Gastrocnemius medialis (tissue), 4 donors: ENCODE measurements around the gene HOXD12. TPM values are rescaled to one million over a fixed set of nuclear protein-coding genes. Genes with fewer than 3 reads are reported as not detected.
A peak's percentile ranks its signal among the peaks of the same experiment; 100 is the strongest.

Experiments
- ATAC-seq, 2 donors: fragments of 150-250 bp; one replicate each; pipeline ENCODE4 v1.9.1; 2016
- DNase-seq, 2 donors: peaks; one replicate each; pipeline ENCODE4 v3.0.0-alpha.2; 2019
- H3K27ac ChIP-seq, 4 donors: fragments of 200-600 bp; sonication (generic); 1 replicate in 1 of 4; 2 replicates in 3 of 4; pipeline ENCODE4 v1.5.1; 2016 to 2018; ENCODE audit warnings: mild to moderate bottlenecking in 2 of 4, moderate library complexity in 1 of 4
- H3K27me3 ChIP-seq, 3 donors: fragments of 200-600 bp; sonication (generic) in 2 of 3; 1 replicate in 1 of 3; 2 replicates in 2 of 3; pipeline versions ENCODE4 v1.5.1 to v1.6.0; 2016 to 2019; ENCODE audit warnings: mild to moderate bottlenecking in 1 of 3, moderate library complexity in 1 of 3
- H3K36me3 ChIP-seq, 2 donors: fragments of 200-600 bp; sonication (generic) in 1 of 2; one replicate each; pipeline ENCODE4 v1.5.1; 2017 to 2018
- H3K4me1 ChIP-seq, 2 donors: fragments of 200-600 bp; sonication (generic) in 1 of 2; one replicate each; pipeline ENCODE4 v1.5.1; 2016 to 2017; ENCODE audit warnings: mild to moderate bottlenecking in 2 of 2
- H3K4me3 ChIP-seq, 4 donors: fragments of 200-600 bp; sonication (generic) in 3 of 4; 1 replicate in 1 of 4; 2 replicates in 3 of 4; pipeline ENCODE4 v1.5.1; 2016 to 2019; ENCODE audit warnings: mild to moderate bottlenecking in 2 of 4
- H3K9me3 ChIP-seq, 3 donors: fragments of 200-600 bp; sonication (generic) in 2 of 3; 1 replicate in 1 of 3; 2 replicates in 2 of 3; pipeline ENCODE4 v1.5.1; 2016 to 2019
- CTCF ChIP-seq, 5 experiments: fragments of 450-650 bp in 3 of 5; fragments of 200-600 bp in 2 of 5; sonication (generic) in 2 of 5; IDR thresholded peaks in 4 of 5; conservative IDR thresholded peaks in 1 of 5; 1 replicate in 4 of 5; 2 replicates in 1 of 5; pipeline ENCODE4 v1.5.1; 2016 to 2019; ENCODE audit warnings: antibody characterized with exemption in 5 of 5, mild to moderate bottlenecking in 3 of 5, moderate library complexity in 3 of 5
- POLR2A ChIP-seq, 2 donors: fragments of 450-650 bp; IDR thresholded peaks; one replicate each; pipeline ENCODE4 v1.6.1; 2017; ENCODE audit warnings: antibody characterized with exemption in 2 of 2, mild to moderate bottlenecking in 2 of 2, moderate library complexity in 2 of 2
- in situ Hi-C, 4 donors: fragments of 200-750 bp; cut with MboI; loops; one replicate each; pipeline versions ENCODE4 v1.15.0 to v1.8.0; 2017; ENCODE audit warnings: low sequenced_read_pairs in 4 of 4
- intact Hi-C: fragments of 100-400 bp; cut with DNase I; formaldehyde crosslinking; loops from one replicate; pipeline ENCODE4 v1.15.1; 2023; ENCODE audit warnings: low total_unique reads
- total RNA-seq, 4 donors: library from RNA; depleted of rRNA; stranded (reverse); fragments of >200 nt; gene quantifications; one replicate each; pipeline versions ENCODE4 v1.1.0 to v1.2.3, GENCODE V29; 2016

The HOXD12 gene
- total RNA-seq, 4 donors from 2014 or later: not detected

GRCh38 chr2:176129813-176130146 is 30.2 kb downstream of the HOXD12 start:
- Histone ChIP-seq H3K4me3 (peak overlapping the region; percentile 57 to 77 (median 68)), H3K4me1 (peaks cover 3 to 6% of the 10 kb centered on the region in 2 donors), H3K27ac (peak overlapping the region; percentile 83 to 95 (median 86)), H3K36me3 (no peaks in the 10 kb centered on the region), H3K9me3 (no peaks in the 10 kb centered on the region), H3K27me3 (peaks cover 0 to 55% (median 36%) of the 10 kb centered on the region in 3 donors)
- intact Hi-C loops (loop anchor here (2.0 to 10.0 kb wide), 6 partner anchors 59 to 1015 kb away; partner anchors contain the start of genes HOXD1 and LNPK), in situ Hi-C loops (loop anchor here (5.0 to 25.0 kb wide), 8 partner anchors 323 to 1033 kb away; no protein-coding TSS in a partner anchor)
- no peak for TF ChIP-seq POLR2A (IDR thresholded peaks at IDR 0.05)
- TF ChIP-seq CTCF (IDR thresholded peaks at IDR 0.05 in 4 of 5, conservative IDR thresholded peaks at IDR 0.05 in 1 of 5): no peak
- peak; percentile 37 to 59 for ATAC-seq
- DNase-seq: no peak

GRCh38 chr2:176130147-176130956 is 30.8 kb downstream of the HOXD12 start:
- TF ChIP-seq CTCF (IDR thresholded peaks at IDR 0.05 in 4 of 5, conservative IDR thresholded peaks at IDR 0.05 in 1 of 5): peak in 1 of 5 experiments; percentile 9
- peak; percentile 26 to 44 for TF ChIP-seq POLR2A (IDR thresholded peaks at IDR 0.05)
- in situ Hi-C loops: loop anchor here in 3 of 4 donors (25.0 kb wide), 2 partner anchors 682 to 1032 kb away; no protein-coding TSS in a partner anchor
- ATAC-seq (peak; percentile 42 to 66), DNase-seq (no peak)
- peak overlapping the region; percentile 60 to 68 (median 66) for H3K4me3 ChIP-seq
- H3K4me1 ChIP-seq: peaks cover 8 to 12% of the 10 kb centered on the region in 2 donors
- H3K27ac ChIP-seq: peak overlapping the region; percentile 83 to 95 (median 86)
- peaks cover 0 to 50% (median 30%) of the 10 kb centered on the region in 3 donors for H3K27me3 ChIP-seq
- no peaks in the 10 kb centered on the region for H3K36me3 ChIP-seq
- intact Hi-C loops: loop anchor here (2.0 to 5.0 kb wide), 2 partner anchors 58 to 128 kb away; partner anchors contain the start of genes HOXD1 and LNPK
- no peaks in the 10 kb centered on the region for H3K9me3 ChIP-seq

- H3K9me3 ChIP-seq: no peaks in the 10 kb centered on the region
- H3K36me3 ChIP-seq: no peaks in the 10 kb centered on the region
- H3K27me3 ChIP-seq: peaks cover 0 to 54% (median 28%) of the 10 kb centered on the region in 3 donors
- no peak for TF ChIP-seq CTCF (IDR thresholded peaks at IDR 0.05 in 4 of 5, conservative IDR thresholded peaks at IDR 0.05 in 1 of 5)
- TF ChIP-seq POLR2A (IDR thresholded peaks at IDR 0.05): no peak
- H3K27ac ChIP-seq: peak overlapping the region; percentile 83 to 95 (median 86)
- in situ Hi-C loops (loop anchor here in 3 of 4 donors (25.0 kb wide), 2 partner anchors 681 to 1031 kb away; no protein-coding TSS in a partner anchor), intact Hi-C loops (loop anchor here (2.0 to 5.0 kb wide), 2 partner anchors 58 to 129 kb away; partner anchors contain the start of genes HOXD1 and LNPK)
- peaks cover 9 to 15% of the 10 kb centered on the region in 2 donors for H3K4me1 ChIP-seq
- H3K4me3 ChIP-seq: peak overlapping the region; percentile 60 to 68 (median 66)
- ATAC-seq (no peak), DNase-seq (no peak)
Observed at GRCh38 chr2:176130957-176131847, 31.6 kb downstream of the HOXD12 start.

- Histone ChIP-seq H3K4me3 (peak overlapping the region; percentile 60 to 68 (median 66)), H3K27me3 (peaks cover 0 to 52% (median 29%) of the 10 kb centered on the region in 3 donors), H3K9me3 (no peaks in the 10 kb centered on the region), H3K4me1 (peaks cover 9 to 15% of the 10 kb centered on the region in 2 donors), H3K36me3 (no peaks in the 10 kb centered on the region), H3K27ac (peak overlapping the region; percentile 83 to 95 (median 86))
- in situ Hi-C loops: loop anchor here in 3 of 4 donors (25.0 kb wide), 2 partner anchors 680 to 1030 kb away; no protein-coding TSS in a partner anchor
- ATAC-seq (no peak), DNase-seq (no peak)
- TF ChIP-seq POLR2A (IDR thresholded peaks at IDR 0.05): no peak
- no peak for TF ChIP-seq CTCF (IDR thresholded peaks at IDR 0.05 in 4 of 5, conservative IDR thresholded peaks at IDR 0.05 in 1 of 5)
- intact Hi-C loops: loop anchor here (2.0 to 5.0 kb wide), 2 partner anchors 57 to 130 kb away; partner anchors contain the start of genes HOXD1 and LNPK
Observed at GRCh38 chr2:176131848-176132158, 32.2 kb downstream of the HOXD12 start.
